Neural cell (in vitro differentiated cells): Measurements from ENCODE around the gene IL11RA. TPM values are rescaled to one million over a fixed set of nuclear protein-coding genes. Genes with fewer than 3 reads are reported as not detected.

Source experiments
- H2AFZ ChIP-seq: fragments of 200-600, 300-800 bp; sonication (generic), shearing (Covaris generic); 2 replicates; pipeline ENCODE4 v1.6.0; 2014; ENCODE audit warnings: low read depth, mild to moderate bottlenecking, antibody characterized with exemption, low read length, moderate library complexity
- H3F3A ChIP-seq: fragments of 200-600 bp; shearing (Covaris generic); 2 replicates; pipeline ENCODE4 v1.6.1; 2016; ENCODE audit warnings: mild to moderate bottlenecking, moderate library complexity, mixed read lengths, antibody characterized with exemption, low read length; ENCODE audit not compliant: insufficient read depth, poor library complexity, severe bottlenecking
- H3K27ac ChIP-seq: fragments of 200-600, 300-800 bp; sonication (generic), shearing (Covaris generic); 2 replicates; pipeline ENCODE4 v1.5.1; 2014; ENCODE audit warnings: mild to moderate bottlenecking, low read length, moderate library complexity
- H3K27me3 ChIP-seq: fragments of 300-800, 200-600 bp; sonication (generic), shearing (Covaris generic); 2 replicates; pipeline ENCODE4 v1.6.0; 2014; ENCODE audit warnings: mild to moderate bottlenecking, low read depth, low read length, moderate library complexity; ENCODE audit not compliant: insufficient read depth
- H3K36me3 ChIP-seq: fragments of 300-800, 200-600 bp; sonication (generic), shearing (Covaris generic); 2 replicates; pipeline ENCODE4 v1.5.1; 2014; ENCODE audit warnings: mild to moderate bottlenecking, antibody characterized with exemption, low read length, moderate library complexity; ENCODE audit not compliant: insufficient read depth
- H3K4me2 ChIP-seq: fragments of 300-800, 200-600 bp; sonication (generic), shearing (Covaris generic); 2 replicates; pipeline ENCODE4 v1.6.0; 2014; ENCODE audit warnings: mild to moderate bottlenecking, low read length
- H3K4me3 ChIP-seq: fragments of 300-800, 200-600 bp; sonication (generic), shearing (Covaris generic); 2 replicates; pipeline ENCODE4 v1.5.1; 2014; ENCODE audit warnings: mild to moderate bottlenecking, low read length, moderate library complexity
- H3K79me2 ChIP-seq: fragments of 200-600 bp; shearing (Covaris generic); replicated peaks from 2 replicates; pipeline ENCODE4 v1.6.0; 2014; ENCODE audit warnings: mild to moderate bottlenecking, low read length, moderate library complexity; ENCODE audit not compliant: insufficient read depth
- H3K9ac ChIP-seq: fragments of 300-800, 200-600 bp; sonication (generic), shearing (Covaris generic); 2 replicates; pipeline ENCODE4 v1.6.1; 2016; ENCODE audit warnings: mild to moderate bottlenecking, low read length, mixed read lengths
- H3K9me2 ChIP-seq: fragments of 200-600 bp; shearing (Covaris generic); 2 replicates; pipeline ENCODE4 v1.6.1; 2016; ENCODE audit warnings: mild to moderate bottlenecking, low read length, mixed read lengths; ENCODE audit not compliant: insufficient read depth
- H3K9me3 ChIP-seq: fragments of 200-600, 300-800 bp; sonication (generic), shearing (Covaris generic); 2 replicates; pipeline ENCODE4 v1.6.1; 2016; ENCODE audit warnings: mild to moderate bottlenecking, mixed run types, low read length, moderate library complexity, mixed read lengths
- H4K20me1 ChIP-seq: fragments of 200-600 bp; shearing (Covaris generic); 2 replicates; pipeline ENCODE4 v1.6.1; 2016; ENCODE audit warnings: mild to moderate bottlenecking, mixed run types; ENCODE audit not compliant: insufficient read depth
- EP300 ChIP-seq: fragments of 450-650 bp; conservative IDR thresholded peaks from 2 replicates; pipeline ENCODE4 v1.6.1; 2014; ENCODE audit warnings: antibody characterized with exemption, mild to moderate bottlenecking, moderate library complexity; ENCODE audit not compliant: poor library complexity, severe bottlenecking
- EZH2 ChIP-seq: fragments of 200-600, 300-800 bp; shearing (Covaris generic), sonication (generic); IDR thresholded peaks from 2 replicates; pipeline ENCODE4 v1.6.1; 2014; ENCODE audit warnings: antibody characterized with exemption, low read length, borderline replicate concordance, mild to moderate bottlenecking; ENCODE audit not compliant: insufficient read depth, poor library complexity, severe bottlenecking
- MXI1 ChIP-seq: fragments of 450-650 bp; conservative IDR thresholded peaks from 2 replicates; pipeline ENCODE4 v1.6.1; 2014; ENCODE audit warnings: antibody characterized with exemption, mild to moderate bottlenecking; ENCODE audit not compliant: poor library complexity, severe bottlenecking
- POLR2AphosphoS5 ChIP-seq: IDR thresholded peaks from 2 replicates; pipeline ENCODE4 v1.6.1; 2012
- RAD21 ChIP-seq: fragments of 450-650 bp; conservative IDR thresholded peaks from 2 replicates; pipeline ENCODE4 v1.6.1; 2014; ENCODE audit warnings: antibody characterized with exemption, mild to moderate bottlenecking, moderate library complexity
- SMC3 ChIP-seq: fragments of 450-650 bp; conservative IDR thresholded peaks from 2 replicates; pipeline ENCODE4 v1.6.1; 2014; ENCODE audit warnings: antibody characterized with exemption, mild to moderate bottlenecking, moderate library complexity; ENCODE audit not compliant: poor library complexity
- TAF1 ChIP-seq: IDR thresholded peaks from 2 replicates; pipeline ENCODE4 v1.6.1; 2012; ENCODE audit warnings: low read depth
- polyA plus RNA-seq: library from polyadenylated mRNA; depleted of rRNA; stranded (reverse); fragments of >200 nt; gene quantifications from 2 replicates; pipeline ENCODE4 v1.2.3, GENCODE V29; 2014
- TF ChIP-seq, protein P1 (sequence below): IDR thresholded peaks from 2 replicates; pipeline ENCODE4 v1.6.1; 2012; ENCODE audit warnings: borderline replicate concordance
- TF ChIP-seq, protein P2 (sequence below): fragments of 450-650 bp; IDR thresholded peaks from 2 replicates; pipeline ENCODE4 v1.5.1; 2014; ENCODE audit warnings: antibody characterized with exemption, mild to moderate bottlenecking, moderate library complexity; ENCODE audit not compliant: poor library complexity, severe bottlenecking

The IL11RA gene
- polyA plus RNA-seq, 1 donor from 2014 or later: 59.1 TPM

- Histone ChIP-seq H3K9me3 (no peaks in the 10 kb centered on the region), H3K9ac (no peak overlapping the region), H3K9me2 (no peaks in the 10 kb centered on the region), H3K27ac (no peak overlapping the region), H4K20me1 (no peaks in the 10 kb centered on the region), H3K79me2 (no peaks in the 10 kb centered on the region), H3K4me3 (no peak overlapping the region), H3K36me3 (no peaks in the 10 kb centered on the region), H3K4me2 (no peak overlapping the region), H3F3A (no peaks in the 10 kb centered on the region), H3K27me3 (no peaks in the 10 kb centered on the region), H2AFZ (no peak overlapping the region)
- TF ChIP-seq, protein P1, sequence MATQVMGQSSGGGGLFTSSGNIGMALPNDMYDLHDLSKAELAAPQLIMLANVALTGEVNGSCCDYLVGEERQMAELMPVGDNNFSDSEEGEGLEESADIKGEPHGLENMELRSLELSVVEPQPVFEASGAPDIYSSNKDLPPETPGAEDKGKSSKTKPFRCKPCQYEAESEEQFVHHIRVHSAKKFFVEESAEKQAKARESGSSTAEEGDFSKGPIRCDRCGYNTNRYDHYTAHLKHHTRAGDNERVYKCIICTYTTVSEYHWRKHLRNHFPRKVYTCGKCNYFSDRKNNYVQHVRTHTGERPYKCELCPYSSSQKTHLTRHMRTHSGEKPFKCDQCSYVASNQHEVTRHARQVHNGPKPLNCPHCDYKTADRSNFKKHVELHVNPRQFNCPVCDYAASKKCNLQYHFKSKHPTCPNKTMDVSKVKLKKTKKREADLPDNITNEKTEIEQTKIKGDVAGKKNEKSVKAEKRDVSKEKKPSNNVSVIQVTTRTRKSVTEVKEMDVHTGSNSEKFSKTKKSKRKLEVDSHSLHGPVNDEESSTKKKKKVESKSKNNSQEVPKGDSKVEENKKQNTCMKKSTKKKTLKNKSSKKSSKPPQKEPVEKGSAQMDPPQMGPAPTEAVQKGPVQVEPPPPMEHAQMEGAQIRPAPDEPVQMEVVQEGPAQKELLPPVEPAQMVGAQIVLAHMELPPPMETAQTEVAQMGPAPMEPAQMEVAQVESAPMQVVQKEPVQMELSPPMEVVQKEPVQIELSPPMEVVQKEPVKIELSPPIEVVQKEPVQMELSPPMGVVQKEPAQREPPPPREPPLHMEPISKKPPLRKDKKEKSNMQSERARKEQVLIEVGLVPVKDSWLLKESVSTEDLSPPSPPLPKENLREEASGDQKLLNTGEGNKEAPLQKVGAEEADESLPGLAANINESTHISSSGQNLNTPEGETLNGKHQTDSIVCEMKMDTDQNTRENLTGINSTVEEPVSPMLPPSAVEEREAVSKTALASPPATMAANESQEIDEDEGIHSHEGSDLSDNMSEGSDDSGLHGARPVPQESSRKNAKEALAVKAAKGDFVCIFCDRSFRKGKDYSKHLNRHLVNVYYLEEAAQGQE: no peak
- TF ChIP-seq EP300: no peak
- no peak for TF ChIP-seq SMC3
- TF ChIP-seq EZH2: no peak
- no peak for TF ChIP-seq RAD21
- no peak for TF ChIP-seq TAF1
- TF ChIP-seq, protein P2, sequence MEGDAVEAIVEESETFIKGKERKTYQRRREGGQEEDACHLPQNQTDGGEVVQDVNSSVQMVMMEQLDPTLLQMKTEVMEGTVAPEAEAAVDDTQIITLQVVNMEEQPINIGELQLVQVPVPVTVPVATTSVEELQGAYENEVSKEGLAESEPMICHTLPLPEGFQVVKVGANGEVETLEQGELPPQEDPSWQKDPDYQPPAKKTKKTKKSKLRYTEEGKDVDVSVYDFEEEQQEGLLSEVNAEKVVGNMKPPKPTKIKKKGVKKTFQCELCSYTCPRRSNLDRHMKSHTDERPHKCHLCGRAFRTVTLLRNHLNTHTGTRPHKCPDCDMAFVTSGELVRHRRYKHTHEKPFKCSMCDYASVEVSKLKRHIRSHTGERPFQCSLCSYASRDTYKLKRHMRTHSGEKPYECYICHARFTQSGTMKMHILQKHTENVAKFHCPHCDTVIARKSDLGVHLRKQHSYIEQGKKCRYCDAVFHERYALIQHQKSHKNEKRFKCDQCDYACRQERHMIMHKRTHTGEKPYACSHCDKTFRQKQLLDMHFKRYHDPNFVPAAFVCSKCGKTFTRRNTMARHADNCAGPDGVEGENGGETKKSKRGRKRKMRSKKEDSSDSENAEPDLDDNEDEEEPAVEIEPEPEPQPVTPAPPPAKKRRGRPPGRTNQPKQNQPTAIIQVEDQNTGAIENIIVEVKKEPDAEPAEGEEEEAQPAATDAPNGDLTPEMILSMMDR: no peak
- no peak for TF ChIP-seq MXI1
- TF ChIP-seq POLR2AphosphoS5: no peak
Observed at GRCh38 chr9:34685591-34685990, 33.6 kb downstream of the IL11RA start.

DNA sequence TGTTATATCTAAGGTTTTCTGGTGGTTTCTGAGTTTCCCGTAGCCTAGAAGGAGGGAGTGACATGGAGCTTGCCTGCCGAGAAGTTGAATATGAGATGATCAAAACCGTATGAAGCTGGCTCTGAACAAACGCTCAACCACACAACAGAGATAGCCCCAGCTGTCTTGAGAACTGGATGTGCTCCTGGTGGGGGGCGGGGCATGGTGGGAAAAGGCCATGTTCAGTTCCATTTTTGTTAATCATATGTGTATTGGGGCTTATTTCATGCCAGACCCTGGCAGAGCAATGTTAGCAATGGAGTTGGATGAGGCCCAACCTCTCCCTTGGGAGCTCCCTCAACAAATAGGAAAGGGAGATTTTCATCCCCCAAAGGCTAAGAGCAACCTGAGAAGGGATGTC lies 34.2 kb downstream of the IL11RA start:
- H3F3A ChIP-seq: no peaks in the 10 kb centered on the region
- no peaks in the 10 kb centered on the region for H3K79me2 ChIP-seq
- no peaks in the 10 kb centered on the region for H3K9me2 ChIP-seq
- no peak overlapping the region for H2AFZ ChIP-seq
- no peaks in the 10 kb centered on the region for H4K20me1 ChIP-seq
- no peaks in the 10 kb centered on the region for H3K27me3 ChIP-seq
- TF ChIP-seq POLR2AphosphoS5: no peak
- no peak for TF ChIP-seq RAD21
- no peak for TF ChIP-seq EZH2
- TF ChIP-seq, protein P1: no peak
- no peak for TF ChIP-seq TAF1
- no peak for TF ChIP-seq EP300
- TF ChIP-seq SMC3: no peak
- TF ChIP-seq MXI1: no peak
- TF ChIP-seq, protein P2: no peak
- H3K9me3 ChIP-seq: no peaks in the 10 kb centered on the region
- no peak overlapping the region for H3K4me3 ChIP-seq
- no peak overlapping the region for H3K4me2 ChIP-seq
- H3K9ac ChIP-seq: no peak overlapping the region
- H3K36me3 ChIP-seq: no peaks in the 10 kb centered on the region
- H3K27ac ChIP-seq: no peak overlapping the region
